ENCODE measurements around the gene GALNT9.

DNA sequence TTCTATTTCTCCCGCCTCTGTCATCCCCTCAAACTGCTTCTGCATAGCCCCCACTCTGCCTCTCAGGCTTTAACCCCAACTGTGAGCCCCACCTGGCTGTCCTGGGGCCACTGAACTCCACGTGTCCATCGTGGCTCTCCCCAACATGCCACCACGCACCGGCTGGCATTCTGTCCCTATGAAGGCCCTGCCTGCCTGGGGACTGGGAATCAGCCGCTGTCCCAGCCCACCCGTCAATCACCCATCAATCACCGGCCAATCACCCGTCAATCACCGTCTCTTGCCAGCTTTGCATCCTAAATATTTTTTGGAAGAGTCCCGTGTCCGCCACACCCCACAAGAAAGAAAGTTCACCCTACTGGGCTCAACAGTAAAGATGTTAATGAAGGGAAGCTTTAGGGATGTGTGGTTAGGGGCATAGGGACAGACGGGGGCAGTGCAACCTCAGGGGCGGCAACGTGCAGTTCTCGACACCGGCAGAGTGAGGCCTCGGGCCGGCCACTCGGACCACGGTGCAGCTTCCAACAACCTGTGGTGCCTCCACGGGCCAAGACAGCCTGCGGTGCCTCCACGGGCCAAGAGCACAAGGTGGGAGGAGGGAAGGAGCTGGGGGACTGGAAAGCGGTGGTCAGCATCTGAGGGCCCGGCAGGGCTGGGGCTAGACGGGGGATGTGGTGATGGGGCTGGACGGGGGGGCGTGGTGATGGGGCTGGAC, 85.6 kb downstream of the GALNT9 start:
- TF ChIP-seq POLR2A (IDR thresholded peaks at IDR 0.05), result no peak
- TF ChIP-seq, protein P1, sequence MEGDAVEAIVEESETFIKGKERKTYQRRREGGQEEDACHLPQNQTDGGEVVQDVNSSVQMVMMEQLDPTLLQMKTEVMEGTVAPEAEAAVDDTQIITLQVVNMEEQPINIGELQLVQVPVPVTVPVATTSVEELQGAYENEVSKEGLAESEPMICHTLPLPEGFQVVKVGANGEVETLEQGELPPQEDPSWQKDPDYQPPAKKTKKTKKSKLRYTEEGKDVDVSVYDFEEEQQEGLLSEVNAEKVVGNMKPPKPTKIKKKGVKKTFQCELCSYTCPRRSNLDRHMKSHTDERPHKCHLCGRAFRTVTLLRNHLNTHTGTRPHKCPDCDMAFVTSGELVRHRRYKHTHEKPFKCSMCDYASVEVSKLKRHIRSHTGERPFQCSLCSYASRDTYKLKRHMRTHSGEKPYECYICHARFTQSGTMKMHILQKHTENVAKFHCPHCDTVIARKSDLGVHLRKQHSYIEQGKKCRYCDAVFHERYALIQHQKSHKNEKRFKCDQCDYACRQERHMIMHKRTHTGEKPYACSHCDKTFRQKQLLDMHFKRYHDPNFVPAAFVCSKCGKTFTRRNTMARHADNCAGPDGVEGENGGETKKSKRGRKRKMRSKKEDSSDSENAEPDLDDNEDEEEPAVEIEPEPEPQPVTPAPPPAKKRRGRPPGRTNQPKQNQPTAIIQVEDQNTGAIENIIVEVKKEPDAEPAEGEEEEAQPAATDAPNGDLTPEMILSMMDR (IDR thresholded peaks at IDR 0.05), result no peak

Measured in prostate gland (tissue), 2 donors.